Measurements from ENCODE around the gene NRP1.

The NRP1 gene

DNA sequence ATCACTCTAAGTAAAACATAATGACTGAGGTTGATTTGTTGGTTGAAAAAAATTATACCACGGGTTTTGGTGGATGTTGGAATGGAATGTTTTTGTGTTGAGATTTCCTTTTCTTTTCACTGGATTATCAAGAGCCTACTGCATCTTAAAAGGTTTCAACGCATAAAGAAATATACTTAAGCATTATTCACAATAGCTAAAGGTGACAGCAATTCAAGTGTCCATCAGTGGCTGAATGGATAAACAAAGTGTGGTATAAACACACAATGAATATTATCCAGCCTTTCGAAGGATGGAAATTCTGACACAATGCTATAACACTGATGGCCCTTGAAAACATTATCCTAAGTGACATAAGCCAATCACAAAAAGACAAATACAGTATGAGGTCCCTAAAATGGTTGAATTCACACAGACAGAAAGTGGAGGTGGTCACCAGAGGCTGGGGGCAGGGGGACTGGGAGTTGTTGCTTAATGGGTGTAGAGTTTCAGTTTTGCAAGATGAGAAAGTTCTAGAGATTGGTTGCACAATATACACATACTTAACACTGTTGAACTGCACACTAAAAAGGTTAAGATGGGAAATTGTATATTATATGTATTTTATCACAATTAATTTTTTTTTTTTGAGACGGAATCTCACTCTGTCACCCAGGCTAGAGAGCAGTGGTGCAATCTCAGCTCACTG is 122.3 kb downstream of the NRP1 start:
- no peak for DNase-seq (ENCODE audit: low spot score)

DNA sequence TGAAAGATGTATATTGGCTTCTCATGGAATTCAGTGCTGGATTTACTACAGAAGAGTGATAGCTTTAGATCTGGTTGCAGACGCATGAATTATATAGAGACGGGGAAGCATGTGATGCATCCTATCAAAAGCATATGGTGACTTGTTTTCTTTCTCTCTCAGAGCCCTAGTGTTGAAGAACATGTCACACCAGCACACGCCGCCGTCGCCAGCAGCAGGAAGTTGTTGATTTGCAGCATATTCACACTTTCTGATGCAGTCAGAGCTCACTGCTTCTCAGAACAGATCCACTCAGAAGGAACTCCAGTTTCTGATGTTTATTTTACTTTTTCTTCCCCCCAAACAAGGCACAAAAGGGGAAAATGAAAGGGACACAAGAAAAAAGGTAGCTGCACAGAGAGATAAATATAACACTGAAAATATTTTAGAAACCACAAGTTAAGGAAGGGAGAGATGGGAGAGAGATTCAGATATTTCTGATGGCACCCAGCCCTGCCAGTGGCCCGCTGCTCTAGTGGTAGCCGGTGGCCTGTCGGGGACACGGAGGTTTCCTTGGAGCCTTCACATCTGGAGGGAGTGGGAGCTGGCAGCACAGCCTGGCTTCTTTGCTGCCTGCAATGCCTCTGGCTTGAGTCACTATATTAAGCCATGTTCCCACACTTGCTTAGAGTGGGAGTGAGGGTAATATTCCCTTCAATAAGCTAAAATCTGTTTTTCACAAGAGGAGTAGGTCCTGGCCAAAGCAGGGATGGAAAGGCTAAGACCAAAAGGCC is 123.2 kb downstream of the NRP1 start:
- DNase-seq (ENCODE audit: low spot score), result no peak

DNA sequence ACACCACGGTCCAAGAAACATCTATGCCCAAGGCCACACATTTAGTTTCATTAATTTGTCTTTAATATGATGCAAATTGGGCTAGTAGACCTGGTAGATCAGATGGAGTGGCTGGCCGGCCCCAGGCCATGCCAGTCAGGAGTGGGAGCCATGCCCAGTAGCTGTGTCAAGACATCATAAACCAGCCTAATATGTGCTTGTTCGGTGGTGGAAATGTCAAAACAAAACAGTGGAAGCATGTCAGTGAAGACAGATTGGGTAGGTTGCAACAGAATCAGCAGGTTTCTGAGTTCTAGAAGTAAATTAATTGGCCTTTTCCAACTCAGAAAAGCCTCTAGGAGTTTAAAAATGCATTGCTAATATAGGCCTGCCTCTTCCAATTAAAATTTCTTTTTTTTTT is 124.7 kb downstream of the NRP1 start:
- no peak for DNase-seq (ENCODE audit: low spot score)

DNA sequence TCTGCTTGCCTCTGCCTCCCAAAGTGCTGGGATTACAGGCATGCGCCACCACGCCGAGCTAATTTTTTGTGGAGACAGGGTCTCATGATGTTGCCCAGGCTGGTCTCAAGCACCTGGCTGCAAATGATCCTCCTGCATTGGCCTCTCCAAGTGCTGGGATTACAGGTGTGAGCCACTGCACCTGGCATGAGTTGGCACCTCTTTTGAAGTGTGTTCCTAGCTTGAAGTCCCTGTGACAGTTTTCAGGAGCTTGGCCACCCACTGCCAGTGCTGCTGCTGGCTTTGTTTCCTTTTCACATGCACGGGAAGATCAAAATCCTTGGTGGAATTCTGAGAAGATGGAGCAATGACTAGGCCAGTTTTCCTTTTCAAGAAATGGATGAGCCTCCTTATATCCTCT is 126.3 kb downstream of the NRP1 start:
- DNase-seq (ENCODE audit: low spot score), result no peak

DNA sequence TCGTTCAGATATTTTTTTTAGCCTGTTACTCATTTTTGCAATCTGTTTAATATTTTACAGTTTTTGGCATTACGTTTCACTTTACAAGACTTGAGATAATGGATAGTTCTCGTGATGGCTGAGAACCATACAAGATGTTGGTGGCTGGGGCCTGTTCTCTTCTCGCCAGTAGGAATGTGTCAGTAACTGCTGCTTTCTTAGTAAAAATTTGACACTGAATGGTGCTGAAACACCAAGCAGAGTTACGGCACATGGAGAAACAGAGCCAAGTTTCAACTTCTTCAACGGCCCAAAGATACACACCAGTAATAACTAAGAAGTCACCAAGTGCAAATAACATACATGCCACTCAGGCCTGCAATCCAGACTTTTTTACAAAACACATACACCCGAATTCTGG is 130.4 kb downstream of the NRP1 start:
- DNase-seq (ENCODE audit: low spot score), result no peak

DNA sequence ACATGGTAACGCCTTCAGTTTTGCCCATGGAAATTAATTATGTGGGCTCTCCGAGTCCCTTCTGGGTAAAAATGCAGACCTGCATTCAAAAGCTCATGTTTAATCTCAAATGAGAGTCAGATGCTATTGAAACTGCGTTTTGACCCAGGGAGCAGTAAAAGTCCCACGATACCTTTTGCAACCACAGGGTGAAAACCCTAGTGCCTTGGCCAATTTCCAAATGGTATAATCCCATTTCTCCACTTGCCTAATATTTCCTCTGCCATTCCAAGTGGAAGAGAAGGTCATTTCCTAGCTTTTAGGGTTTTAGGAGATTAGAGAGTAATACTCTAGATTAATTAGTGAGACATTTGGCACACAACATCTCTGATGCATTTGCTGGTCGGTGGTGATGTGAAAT is 132.5 kb downstream of the NRP1 start:
- no peak for DNase-seq (ENCODE audit: low spot score)

DNA sequence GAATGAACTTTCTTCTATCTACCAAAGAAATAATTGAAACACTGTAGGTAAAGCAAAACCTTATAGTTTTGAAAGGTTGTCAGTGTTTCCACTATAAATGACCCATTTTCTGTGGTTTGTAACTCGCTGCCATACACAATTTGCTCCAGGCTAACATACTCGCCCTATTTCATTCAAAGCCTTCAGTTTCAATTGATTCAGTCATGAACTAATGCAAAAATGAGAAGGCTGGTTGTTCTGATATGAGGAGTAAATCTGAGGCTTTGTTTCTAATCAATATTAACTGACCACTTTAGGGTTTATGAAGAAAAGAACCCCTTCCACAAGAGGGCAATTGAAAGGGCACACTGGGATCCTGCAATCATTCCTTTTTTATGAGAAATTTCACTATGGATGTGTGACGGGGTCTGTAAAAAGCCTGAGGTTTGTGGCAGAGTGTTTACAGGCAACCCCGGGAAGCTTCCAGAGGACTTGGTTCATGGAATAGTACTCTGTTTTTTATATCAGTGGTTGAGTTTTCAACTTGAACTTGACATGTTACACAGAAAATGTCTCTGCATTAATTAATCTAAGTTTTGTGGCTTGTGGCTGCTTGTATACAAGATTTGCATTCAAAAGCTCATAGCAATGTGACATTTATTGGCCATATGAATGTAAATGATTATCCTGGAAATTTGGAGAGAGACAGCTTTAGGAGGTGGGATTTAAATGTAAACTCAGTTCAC is 133.2 kb downstream of the NRP1 start:
- no peak for DNase-seq (ENCODE audit: low spot score)

DNA sequence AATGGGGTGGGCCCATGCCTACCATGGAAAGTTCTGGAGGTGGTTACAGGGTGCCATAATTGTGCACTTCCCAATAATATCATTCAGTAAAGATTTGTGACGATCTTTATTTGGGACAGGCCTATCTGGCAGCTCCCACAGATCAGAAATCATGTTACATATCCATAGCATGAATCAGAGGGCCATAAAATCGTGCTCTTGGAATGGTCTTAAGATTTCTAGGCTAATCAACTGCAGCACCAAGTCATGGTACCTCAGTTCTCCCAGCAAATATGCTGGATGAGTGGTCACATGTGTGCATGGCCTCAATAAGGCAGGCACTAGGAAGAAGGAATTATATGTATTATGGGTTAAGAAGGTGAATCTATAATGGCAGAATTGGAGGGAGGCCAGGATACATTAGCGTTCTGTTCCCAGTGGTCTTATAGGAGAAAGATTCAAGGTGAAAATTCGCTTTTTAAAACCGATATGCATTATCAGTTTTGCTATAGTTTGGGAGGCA is 134.7 kb downstream of the NRP1 start:
- no peak for DNase-seq (ENCODE audit: low spot score)

DNA sequence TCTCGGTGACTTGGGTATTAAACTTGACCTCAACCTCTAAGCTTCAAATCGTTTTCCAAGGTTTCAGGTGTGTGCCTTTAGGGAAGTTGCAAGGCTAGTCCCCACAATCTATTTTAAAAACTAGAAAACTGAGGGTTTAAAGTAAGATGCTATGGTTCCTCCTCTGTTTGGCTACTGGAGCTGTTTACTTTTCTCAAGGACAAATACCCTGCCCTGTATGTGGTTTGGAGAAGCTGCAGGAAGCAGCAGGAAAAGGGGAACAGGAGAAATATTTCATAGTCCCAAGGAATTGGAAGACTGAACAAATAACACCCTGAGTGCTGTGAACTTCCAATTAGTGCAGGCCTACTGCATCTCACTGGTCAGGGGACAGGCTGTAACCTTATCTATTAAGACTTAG is 135.9 kb downstream of the NRP1 start:
- DNase-seq (ENCODE audit: low spot score), result no peak

DNA sequence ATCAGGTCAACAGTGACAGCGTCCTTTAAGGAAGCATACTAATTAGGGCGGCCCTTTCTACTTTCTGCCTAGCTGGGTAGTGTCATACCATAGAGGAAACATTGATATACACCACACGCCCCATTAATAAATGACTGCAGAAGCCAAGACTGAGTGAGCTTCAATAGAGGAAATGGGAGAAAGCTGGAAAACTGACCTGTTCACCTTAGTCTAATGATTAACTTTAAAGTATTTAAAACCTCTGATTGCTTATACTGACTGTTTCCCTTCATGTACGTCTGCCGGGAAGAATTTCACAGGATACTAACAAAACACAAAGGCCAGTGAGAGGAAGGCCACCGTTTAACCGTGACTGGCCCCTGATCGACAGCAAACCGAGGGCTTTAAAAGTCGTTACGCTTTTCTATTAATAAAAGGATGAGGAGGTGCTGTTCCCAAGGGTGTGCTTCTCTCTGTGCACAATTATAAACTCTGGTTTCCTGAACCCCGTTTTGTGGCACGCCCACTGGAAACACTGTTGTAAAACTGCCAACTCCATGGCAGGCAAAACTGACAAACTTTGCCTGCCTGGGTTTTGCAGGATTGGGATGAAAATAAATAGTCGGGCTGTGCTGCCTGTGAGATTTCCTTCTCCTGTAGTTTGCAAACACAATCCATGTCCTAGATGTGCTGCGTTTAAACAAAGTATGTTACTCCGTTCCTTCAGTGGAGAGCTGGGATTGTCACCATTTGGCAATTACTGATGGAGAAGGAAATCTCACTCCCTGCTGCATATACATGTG is 137.6 kb downstream of the NRP1 start:
- no peak for DNase-seq (ENCODE audit: low spot score)

DNA sequence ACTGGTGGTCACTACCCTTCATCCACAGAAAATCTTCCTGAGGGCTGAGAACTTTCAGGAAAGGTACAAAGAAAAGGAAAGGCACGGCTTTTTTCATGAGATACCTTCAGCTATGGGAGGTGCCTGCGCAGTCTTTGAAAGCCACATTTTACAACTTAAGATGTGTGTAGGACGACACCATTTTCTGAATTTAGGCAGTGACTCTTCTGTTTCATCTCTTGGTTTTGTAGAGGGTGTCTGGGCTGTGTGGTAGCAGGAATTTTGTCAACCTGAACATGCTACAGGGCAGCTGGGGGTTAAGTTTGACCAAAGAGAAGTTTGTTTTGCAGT is 138.1 kb downstream of the NRP1 start:
- DNase-seq (ENCODE audit: low spot score), result no peak

DNA sequence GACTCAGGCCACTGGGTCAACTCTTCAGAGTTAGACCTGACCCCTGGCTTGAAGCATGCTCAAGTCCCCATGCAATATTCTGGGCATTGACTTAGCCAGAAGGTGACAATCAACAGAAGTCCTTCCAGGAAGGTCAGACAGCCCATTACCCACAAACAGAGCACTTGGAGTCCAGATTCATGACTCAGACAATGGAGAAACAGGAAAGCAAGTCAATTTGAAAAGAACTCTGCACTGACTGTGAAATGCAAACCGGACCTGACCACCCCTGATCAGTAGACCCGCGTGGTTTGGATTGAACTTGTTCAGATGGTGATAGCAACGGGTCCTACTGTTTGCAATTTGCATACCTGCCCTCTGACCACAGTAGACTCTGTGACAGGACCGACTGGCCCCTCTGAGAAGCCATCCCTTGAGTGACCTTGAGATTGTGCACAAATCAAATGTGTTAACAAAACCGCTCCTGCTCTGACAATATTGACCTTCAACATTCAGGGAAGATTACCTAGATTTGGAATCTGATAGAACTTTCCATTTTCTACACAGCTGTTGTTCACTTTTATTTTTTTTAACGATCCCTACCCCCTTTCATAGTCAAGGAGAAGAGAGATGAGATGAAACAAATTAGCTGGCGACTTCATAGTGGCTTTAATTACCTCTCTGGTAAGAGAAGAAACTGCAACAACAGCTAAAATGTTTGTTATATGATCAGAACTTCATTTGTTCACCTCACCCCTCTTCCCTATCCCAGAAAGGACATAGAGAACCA is 138.7 kb downstream of the NRP1 start:
- DNase-seq (ENCODE audit: low spot score), result no peak

DNA sequence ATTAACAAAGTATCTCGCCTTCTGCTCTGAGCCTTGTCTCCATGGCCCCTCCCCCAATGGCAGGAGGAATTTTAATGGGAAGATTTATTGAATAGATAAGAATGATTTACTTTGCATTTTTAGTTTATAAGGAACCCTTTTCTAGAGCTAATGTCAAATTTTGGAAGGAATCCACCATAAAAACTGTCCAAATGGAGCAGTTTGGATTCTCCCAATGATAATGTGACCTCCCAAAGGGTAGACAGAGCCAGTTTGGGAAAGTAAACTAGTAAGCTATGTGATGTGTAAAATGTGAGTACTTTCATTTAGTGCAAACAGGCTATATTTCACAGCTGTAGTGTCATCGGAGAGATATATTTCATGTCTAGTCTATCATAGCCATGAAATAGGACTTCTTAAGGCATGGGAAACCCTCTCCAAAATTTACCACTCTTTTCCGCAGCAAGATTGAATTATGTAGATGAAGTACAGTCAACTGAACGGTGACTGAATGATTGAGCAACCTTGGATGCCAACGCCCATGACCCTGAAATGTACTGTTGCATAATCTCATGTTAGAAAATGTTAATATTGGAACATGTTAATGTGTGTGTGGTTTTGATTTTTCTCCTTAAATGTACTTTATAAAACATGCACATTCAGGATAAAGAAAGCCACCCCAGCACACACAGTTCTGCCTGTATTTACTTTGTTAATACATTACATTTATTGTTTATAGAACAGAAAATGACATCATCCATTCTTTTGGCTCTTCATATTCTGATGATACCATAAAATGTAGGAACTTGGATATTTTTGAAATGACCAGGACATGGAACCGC is 140.6 kb downstream of the NRP1 start:
- DNase-seq (ENCODE audit: low spot score), result no peak

DNA sequence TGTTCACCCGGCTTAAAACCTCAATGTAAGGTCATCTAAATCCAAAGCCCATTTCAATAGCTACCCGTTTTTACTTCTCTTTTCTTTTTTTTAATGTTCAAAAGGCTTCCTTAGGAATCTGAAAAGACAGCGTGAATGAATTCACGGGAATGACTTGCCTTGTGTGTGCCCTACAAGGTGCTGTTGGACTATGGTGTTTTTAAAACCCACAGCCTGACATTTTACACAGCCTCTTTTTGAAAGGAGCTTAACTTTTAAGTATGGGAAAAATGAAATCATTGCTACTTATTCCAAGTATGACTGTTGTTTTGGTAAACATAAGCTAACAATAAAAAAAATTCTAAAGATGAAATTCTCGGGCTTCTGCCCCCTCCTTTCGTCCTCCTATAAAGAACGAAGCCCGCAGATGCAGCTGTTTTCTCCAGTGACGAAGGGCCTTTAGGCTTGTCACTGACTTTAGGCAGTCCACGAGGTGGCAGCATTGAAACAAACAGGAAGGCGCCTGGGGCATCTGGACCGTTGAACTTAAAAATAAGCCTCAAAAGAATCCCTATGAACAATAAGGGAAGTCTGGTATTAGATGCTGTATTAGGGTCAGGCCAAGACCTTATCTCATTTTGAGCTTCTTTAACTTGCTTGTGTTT is 141.3 kb downstream of the NRP1 start:
- peak; percentile 49 for DNase-seq (ENCODE audit: low spot score)

DNA sequence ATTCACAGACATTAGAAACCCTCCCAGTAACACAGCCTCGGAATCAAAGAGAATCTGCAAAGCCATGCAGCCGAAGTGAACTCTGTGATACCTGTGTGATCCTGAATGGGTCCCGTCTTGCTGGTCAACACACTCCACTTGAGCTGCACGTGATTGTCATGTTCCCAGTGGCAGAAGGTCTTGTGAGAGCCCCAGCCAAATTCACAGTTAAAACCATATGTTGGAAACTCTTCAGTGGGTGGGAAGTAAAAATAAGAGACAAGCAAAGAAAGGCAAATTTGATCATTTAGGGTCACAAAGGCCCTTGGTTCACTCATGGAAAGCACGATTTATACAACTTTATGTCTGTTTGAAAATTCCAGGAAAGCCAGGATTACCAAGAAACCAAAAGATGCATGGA is 142.3 kb downstream of the NRP1 start:
- no peak for DNase-seq (ENCODE audit: low spot score)

DNA sequence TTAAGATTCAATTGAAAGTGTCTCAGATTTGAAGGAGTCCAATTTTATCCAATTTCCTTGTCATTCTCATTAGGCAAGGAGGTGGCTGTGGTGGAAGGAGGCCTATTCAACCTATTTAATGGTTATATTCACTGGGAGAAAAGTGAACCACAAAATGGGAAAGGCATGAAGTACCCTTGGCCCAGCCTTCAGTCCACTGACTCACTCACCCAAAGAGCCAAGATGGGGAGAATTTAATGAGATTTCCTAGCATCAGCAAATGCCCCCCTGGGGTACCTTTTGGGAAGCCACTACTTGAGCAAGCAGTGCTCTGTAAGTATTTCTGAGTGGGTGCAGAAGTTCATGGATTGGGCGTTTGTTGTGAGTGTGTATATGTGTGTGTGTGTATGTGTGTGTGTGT is 144.1 kb downstream of the NRP1 start:
- DNase-seq (ENCODE audit: low spot score), result no peak

DNA sequence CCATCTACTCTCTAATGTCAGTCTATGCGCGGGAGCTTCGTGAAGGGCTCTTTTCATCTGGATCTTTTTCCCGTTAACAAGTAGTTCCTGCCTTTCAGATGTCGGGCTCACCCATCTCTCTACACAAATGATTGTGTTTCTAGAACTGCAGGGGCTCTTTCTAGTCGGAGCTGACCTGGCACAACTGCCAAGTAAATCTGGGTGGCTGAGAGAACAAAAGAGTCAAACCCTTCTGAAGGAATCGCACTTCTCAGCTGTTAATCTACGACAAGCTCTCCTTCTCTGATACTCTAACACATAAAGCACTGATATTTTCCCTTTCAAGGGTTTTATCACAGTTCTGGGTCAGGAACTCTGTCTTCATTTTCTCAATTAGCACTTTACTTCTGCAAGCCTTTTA is 144.7 kb downstream of the NRP1 start:
- no peak for DNase-seq (ENCODE audit: low spot score)

DNA sequence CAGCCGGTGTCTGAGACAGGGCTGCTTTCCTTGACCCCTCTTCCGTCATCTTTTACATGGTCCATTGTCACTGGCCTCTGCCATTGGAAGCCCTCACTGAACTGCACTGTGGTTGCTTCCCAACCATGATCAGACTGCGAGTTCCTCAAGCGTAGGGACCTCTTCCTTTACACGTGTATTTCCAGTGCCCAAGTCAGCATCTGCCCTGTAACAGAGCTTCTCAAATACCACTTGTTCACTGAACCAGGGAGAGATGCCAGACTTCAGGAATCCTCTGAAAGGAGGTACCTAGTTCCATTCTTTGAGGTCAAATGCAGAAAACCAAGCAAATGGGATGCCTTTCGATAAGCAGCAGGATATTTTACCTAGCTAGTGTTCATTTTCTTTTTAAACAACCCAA is 145.1 kb downstream of the NRP1 start:
- DNase-seq (ENCODE audit: low spot score), result no peak

DNA sequence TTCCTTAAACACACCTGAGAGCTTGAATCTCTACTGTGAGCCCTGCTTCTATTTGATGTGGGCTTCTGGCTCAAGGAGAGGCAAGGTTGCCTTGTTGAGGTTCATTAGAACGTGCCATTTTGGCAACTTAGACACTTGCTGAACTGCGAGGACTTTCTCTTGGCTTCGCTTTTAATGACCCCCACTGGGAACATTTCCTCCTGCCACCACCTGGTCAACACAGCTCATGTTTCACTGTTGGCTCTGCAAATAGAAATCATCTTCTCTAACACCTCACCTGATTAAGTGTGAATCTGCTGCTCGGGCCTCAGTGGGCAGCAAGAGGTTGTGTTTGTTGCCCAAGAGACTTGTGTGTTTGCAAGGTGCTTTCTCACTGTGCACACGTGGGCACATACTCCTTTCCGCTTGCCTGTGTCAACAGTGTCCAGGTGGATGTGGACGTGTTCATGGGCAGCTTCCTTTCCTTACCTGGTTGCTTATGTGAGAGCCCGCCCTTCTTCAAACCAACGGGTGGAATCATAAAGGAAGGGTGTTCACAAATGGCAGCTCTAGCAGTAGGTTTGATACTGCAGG is 147.0 kb downstream of the NRP1 start:
- DNase-seq (ENCODE audit: low spot score), result no peak

DNA sequence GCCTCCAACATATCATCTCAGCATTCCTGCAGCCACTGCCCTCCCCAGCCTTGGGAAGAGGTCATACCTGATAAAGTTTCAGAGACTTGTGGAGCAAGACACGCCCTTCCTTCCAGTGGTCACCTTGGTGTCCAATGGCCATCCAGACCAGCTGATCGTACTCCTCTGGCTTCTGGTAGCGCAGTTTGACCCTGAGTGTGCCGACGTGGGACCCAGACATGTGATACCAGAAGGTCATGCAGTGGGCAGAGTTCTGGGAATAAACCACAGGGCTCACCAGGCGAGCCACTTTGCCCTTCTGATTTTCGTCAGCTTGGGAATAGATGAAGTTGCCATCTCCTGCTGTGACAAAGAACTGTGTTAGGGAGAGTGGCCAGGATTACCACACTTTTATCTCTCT is 148.3 kb downstream of the NRP1 start:
- DNase-seq (ENCODE audit: low spot score), result no peak

Data from germinal center (tissue), 1 donor.